HG03103 (cell line): Measurements from ENCODE around the gene SNHG17.
"Not testable (repeated sequence)": the region's sequence is repeated elsewhere in the genome, so short reads cannot be mapped to it uniquely, and the experiment has no call there.

Experiments used
- ATAC-seq: cut with Tn5 transposase; IDR thresholded peaks from one replicate; pipeline ENCODE4 v1.9.1; 2021; ENCODE audit warnings: low read depth; ENCODE audit not compliant: unreplicated experiment

The SNHG17 gene

GRCh38 chr20:38421915-38422314 is 13.2 kb downstream of the SNHG17 start:
- no peak for ATAC-seq

- no peak for ATAC-seq
Measured at GRCh38 chr20:38420388-38421085, 14.6 kb downstream of the SNHG17 start.

- no peak for ATAC-seq
Measured at GRCh38 chr20:38418509-38419204, 16.5 kb downstream of the SNHG17 start.

GRCh38 chr20:38414769-38415450 is 20.2 kb downstream of the SNHG17 start:
- ATAC-seq: no peak

GRCh38 chr20:38412877-38413577 is 22.1 kb downstream of the SNHG17 start:
- ATAC-seq: no peak

GRCh38 chr20:38407822-38408221 is 27.3 kb downstream of the SNHG17 start:
- ATAC-seq: not testable (repeated sequence)

- no peak for ATAC-seq
Measured at GRCh38 chr20:38407321-38407720, 27.8 kb downstream of the SNHG17 start.

GRCh38 chr20:38406476-38406875 is 28.7 kb downstream of the SNHG17 start:
- ATAC-seq: no peak

GRCh38 chr20:38405132-38405531 is 30.0 kb downstream of the SNHG17 start:
- ATAC-seq: no peak

GRCh38 chr20:38404016-38404415 is 31.1 kb downstream of the SNHG17 start:
- ATAC-seq: no peak

- no peak for ATAC-seq
Measured at GRCh38 chr20:38402816-38403215, 32.3 kb downstream of the SNHG17 start.

GRCh38 chr20:38402089-38402488 is 33.0 kb downstream of the SNHG17 start:
- no peak for ATAC-seq

- ATAC-seq: not testable (repeated sequence)
Measured at GRCh38 chr20:38395751-38396395, 39.3 kb downstream of the SNHG17 start.

GRCh38 chr20:38395165-38395564 is 40.0 kb downstream of the SNHG17 start:
- no peak for ATAC-seq

- no peak for ATAC-seq
Measured at GRCh38 chr20:38393259-38393658, 41.9 kb downstream of the SNHG17 start.

GRCh38 chr20:38392356-38392755 is 42.8 kb downstream of the SNHG17 start:
- no peak for ATAC-seq

- no peak for ATAC-seq
Measured at GRCh38 chr20:38387953-38388352, 47.2 kb downstream of the SNHG17 start.

GRCh38 chr20:38386851-38387250 is 48.3 kb downstream of the SNHG17 start:
- ATAC-seq: no peak

GRCh38 chr20:38386004-38386403 is 49.1 kb downstream of the SNHG17 start:
- no peak for ATAC-seq

GRCh38 chr20:38383147-38383546 is 52.0 kb downstream of the SNHG17 start:
- ATAC-seq: no peak
